Pulmonary artery endothelial cell (primary cell): Measurements from ENCODE around the gene TOB1. TPM values are rescaled to one million over a fixed set of nuclear protein-coding genes. Genes with fewer than 3 reads are reported as not detected.

ENCODE experiments used
- DNase-seq: peaks from one replicate; pipeline ENCODE4 v3.0.0-alpha.2; 2011; ENCODE audit warnings: low read depth, low spot score
- total RNA-seq: library from RNA; depleted of rRNA; stranded (reverse); fragments of >200 nt; gene quantifications from 2 replicates; pipeline ENCODE4 v1.2.3, GENCODE V29; 2014

The TOB1 gene
- total RNA-seq = 4.4 and 5.0 TPM in 2 replicates

GRCh38 chr17:50866261-50866949 lies at the start of gene TOB1:
Gene TOB1 (minus strand): TSS chr17:50866354. CDS start chr17:50864017, 2,337 bp downstream.
- DNase-seq = peak; percentile 83

- DNase-seq = no peak
Measured at GRCh38 chr17:50914505-50915063, 48.4 kb upstream of the TOB1 start.

- no peak for DNase-seq
Measured at GRCh38 chr17:50913120-50913519, 47.0 kb upstream of the TOB1 start.

GRCh38 chr17:50911890-50912289 lies 45.7 kb upstream of the TOB1 start:
- no peak for DNase-seq

GRCh38 chr17:50911450-50911849 lies 45.3 kb upstream of the TOB1 start:
- DNase-seq = no peak

GRCh38 chr17:50909765-50910605 lies 43.8 kb upstream of the TOB1 start:
- no peak for DNase-seq

- DNase-seq = no peak
Measured at GRCh38 chr17:50908860-50909764, 43.0 kb upstream of the TOB1 start.

GRCh38 chr17:50908140-50908859 lies 42.1 kb upstream of the TOB1 start:
- no peak for DNase-seq

GRCh38 chr17:50906443-50906842 lies 40.3 kb upstream of the TOB1 start:
- no peak for DNase-seq

GRCh38 chr17:50905460-50905803 lies 39.3 kb upstream of the TOB1 start:
- no peak for DNase-seq

- DNase-seq = no peak
Measured at GRCh38 chr17:50904518-50905459, 38.6 kb upstream of the TOB1 start.

- no peak for DNase-seq
Measured at GRCh38 chr17:50903604-50904517, 37.7 kb upstream of the TOB1 start.

GRCh38 chr17:50902372-50903353 lies 36.5 kb upstream of the TOB1 start:
- DNase-seq = no peak

- DNase-seq = no peak
Measured at GRCh38 chr17:50900383-50900892, 34.3 kb upstream of the TOB1 start.

GRCh38 chr17:50899559-50900319 lies 33.6 kb upstream of the TOB1 start:
- DNase-seq = no peak

GRCh38 chr17:50899005-50899460 lies 32.9 kb upstream of the TOB1 start:
- DNase-seq = no peak
